IPS-11a (cell line): ENCODE measurements around the gene CKAP5.

Source experiments
- H3K4me3 ChIP-seq: one replicate; pipeline ENCODE4 v1.5.1; 2013; ENCODE audit warnings: low read depth, low read length, control low read depth

The CKAP5 gene

DNA sequence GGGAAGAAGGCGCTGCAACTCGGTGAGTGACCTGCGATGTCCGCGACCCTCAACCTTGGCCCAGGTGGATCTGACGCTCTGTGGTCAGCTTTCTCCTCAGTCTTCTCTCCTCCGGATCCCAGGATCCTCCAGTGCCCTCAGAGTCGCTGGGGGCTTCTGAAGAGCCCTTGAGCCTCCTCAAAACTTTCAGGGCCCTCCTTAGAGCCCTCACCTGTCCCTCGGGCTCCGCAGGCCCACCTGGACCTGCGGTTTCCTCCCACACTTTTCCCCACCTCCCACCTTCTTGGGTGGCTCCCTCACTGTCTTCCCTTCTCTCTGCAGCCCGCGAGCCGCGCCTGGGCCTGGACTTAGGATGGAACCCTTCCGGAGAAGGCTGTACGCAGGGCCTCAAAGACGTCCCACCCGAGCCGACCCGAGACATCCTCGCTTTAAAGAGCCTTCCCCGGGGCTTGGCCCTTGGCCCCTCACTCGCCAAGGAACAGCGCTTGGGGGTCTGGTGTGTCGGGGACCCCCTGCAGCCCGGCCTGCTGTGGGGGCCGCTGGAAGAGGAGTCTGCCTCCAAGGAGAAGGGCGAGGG is 144.9 kb downstream of the CKAP5 start:
- peak overlapping the region; percentile 96 for H3K4me3 ChIP-seq

DNA sequence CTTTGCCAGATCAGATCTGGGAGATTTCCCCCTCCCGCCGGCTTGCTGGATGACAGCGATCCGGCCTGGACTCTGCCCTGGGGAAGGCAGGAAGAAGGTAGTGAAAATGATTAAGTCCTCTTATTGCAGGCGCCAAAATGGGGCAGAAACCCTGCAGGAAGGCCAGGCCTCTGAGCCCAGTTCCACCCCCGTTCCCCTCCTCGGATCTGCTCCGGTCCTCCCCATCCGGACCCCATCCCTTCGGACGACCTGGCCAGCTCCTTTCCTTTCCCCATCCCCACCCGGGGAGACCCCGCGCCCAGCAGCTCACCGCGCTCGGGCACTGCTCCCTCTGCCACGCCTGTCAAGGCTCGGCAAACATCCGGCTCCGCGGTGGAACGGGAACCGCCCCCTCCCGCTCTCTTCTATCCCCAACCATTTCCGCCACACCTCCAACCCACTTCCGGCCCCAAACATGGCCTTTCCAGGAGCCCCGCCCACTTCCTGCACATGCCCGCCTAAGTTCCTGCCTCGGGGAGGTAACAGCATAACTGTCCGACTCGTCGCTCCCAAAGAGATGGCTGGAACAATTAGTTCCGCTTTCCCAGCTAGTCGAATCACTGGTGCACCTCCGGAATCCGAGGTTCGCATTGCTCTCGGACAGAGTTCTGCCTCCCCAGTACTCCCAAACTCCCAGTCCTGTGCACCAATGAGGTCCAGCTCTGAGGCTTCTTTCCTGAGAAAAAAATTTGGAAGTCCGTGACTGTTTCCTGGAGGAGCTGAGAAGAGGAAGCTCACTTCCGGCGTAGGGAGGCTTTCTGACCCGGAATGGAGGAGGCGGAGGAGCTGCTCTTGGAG is 145.6 kb downstream of the CKAP5 start, which contains the start of the genes ARHGAP1 and ZNF408:
Gene ARHGAP1 (minus strand): TSS at position 379 of the 837 bp plus-strand sequence. CDS start 4,512 bp downstream, outside the sequence.
Gene ZNF408 (plus strand): TSS at position 791 of the 837 bp plus-strand sequence. CDS start 17 bp downstream, at position 808.
- peak within 1 kb of the TSS; percentile 96 for H3K4me3 ChIP-seq

DNA sequence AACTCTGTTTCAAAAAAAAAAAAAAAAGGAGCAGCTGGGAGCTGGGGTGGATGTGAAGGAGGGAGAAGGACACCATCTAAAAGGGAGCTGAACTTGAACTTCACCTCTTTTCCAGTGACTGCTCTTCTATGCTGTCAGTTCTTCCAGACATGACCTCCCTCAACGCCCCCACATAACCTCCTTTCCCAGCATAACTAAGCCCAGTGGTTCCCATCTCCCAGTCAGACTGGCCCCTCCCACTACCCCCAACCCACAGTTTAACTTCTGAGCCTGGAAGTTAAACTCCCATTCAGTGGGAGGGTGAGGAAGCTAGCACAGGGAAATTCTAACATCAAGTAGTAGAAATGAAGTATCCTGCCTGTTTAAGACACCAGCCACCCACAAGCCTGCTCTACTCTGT is 147.5 kb downstream of the CKAP5 start:
- no peak overlapping the region for H3K4me3 ChIP-seq

DNA sequence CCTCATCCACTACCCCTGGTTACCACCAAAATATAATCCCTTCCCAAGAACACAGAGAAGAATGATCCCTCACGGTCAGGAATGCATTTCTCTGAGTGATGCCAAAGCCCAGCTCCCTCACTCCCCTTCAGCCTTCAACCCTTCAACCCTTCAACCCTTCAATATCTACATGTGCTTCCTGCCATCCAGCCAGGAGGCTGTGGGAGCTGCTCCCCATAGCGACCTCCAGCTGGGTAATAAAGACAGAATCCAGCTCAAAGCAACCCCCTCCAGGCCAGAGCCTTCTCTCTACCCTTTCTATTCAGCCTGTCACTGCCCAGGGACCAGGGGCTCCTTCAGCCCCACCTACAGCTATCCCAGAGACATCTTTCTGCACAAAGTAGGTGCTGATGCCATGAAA is 148.4 kb downstream of the CKAP5 start:
- no peak overlapping the region for H3K4me3 ChIP-seq

DNA sequence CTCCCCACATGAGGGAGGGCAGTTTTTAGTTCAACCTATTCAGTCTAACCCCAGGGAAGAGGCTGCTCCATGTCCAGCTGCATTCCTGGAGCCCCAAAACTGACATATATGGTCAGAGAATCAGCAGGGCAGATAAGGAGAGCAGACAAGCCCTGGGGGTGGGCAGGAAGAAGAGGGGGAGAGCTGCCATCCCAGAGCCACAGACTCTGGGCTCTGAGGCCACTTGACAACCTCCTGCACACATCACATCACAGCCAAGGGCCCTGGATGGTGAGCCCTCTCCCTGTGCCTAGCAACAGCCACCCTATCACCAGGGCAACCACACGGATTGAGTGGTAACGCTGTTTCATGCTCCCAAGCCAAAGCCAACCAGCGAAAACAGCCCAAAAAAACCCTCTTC is 148.8 kb downstream of the CKAP5 start:
- H3K4me3 ChIP-seq: no peak overlapping the region

DNA sequence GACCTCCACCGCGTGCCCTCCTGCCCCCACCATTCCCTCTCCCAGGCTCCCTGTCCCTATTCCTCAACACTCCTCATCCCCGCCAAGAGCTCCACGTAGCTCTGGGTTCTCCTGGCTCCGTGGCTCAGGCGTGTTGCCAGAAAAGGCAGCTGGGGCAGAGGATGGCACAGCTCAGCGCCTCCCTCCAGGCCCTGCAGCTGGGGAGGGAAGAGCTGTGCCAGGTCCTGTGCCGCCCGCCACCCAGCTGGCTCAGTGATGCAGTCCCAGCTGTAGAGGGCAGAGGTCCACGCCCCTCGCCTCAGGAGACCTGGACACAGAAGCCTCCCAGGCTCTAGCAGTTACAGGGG is 149.9 kb downstream of the CKAP5 start:
- no peak overlapping the region for H3K4me3 ChIP-seq

DNA sequence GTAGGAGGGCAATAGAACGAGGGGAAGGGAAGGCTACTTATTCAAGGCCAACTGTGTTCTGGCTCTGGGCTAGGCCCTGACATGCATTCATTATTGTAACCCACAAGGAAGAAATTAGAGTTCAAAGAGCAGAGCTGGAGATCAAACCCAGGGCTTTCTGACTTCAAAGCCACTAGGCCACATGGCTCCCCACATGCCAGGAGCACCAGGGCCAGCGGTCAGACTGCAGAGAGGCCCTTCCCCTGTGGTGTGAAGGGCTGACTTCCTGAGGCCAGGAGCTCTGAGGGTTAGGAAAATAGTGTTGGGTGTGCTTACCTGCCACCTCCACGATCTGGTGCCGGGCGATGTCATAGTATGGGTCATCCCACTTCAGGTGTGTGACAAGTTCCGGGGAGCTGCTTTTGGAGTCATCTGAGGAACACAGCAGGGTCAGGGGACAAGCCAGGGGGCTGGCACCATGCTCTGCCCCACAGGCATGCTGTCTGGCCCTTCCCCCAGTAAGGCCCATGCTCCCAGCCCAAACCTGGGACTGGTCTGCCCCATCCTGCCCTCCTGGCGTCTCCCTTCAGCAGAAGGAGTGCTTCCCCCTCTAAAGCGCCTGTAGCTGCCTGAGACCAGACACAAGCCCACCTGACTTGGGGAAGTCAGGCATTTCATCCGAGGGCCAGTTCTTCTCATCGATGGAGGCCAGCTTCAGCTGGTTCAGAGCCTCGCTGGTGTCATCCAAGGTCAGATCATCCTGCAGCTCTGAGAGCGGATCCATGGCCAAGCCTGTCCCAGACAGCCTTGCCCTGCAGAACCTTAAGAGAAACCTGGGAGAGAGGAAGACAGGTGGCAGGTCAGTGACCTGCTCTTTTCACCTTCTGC is 150.5 kb downstream of the CKAP5 start:
- no peak overlapping the region for H3K4me3 ChIP-seq

DNA sequence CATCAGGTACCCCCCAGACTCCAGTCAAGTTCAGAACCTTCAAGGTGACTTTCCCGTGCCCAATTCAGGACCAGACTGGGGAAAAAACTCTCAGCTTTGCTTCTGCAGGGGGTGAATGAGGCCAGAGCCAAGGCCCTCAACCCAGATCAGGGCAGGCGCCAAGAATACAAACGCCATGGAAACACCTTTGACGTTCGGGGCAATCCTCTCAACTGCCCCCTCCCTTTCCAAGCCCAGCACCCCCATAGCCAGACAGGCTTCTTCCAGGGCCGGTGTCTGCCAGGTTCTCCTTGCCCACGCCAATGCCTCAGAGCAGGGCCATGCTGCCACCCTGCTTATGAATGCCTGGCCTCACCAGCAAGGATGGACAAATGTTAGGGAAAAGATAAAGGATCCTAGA is 151.5 kb downstream of the CKAP5 start:
- no peak overlapping the region for H3K4me3 ChIP-seq

DNA sequence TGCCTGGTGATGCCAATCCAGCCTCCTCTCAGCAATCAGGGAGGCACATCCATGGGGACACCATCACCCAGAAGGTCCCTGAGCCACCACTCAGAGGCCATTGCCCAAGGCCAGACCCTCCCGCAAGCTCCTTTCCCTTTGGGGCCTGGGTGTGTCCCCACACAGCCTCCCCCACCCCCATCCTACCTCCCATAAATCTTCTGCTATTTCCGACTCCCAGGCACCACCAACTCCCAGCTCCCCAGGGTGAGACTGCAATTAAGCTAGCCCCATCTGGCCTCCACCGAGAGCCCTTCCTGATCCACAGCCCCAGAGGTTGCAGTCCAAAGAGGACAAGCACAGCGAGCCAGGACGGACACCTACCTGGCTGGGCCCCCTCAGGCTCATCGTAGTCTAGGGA is 152.0 kb downstream of the CKAP5 start:
- H3K4me3 ChIP-seq: no peak overlapping the region

DNA sequence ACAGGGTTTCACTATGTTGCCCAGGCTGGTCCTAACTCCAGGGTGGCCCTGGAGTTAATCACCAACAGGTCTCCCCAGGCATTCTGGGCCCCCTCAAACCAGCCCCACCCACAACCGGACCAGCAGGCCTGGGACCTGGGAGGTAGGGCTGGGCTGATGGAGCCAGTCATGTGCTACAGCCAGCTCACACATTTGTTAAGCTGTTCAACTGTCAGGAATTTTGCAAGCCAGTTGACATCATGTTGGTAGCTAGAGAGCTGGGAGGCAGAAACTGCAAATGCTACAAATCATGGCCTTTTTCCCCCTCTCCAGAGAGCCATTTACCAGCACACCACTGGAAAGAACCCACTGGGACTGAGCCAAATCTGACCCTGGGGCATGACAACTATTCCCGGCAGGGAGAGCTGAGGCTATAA is 152.5 kb downstream of the CKAP5 start:
- no peak overlapping the region for H3K4me3 ChIP-seq
